NCI-H2196 treated with DMSO at 0.1 percent for 48 hours (cell line): ENCODE data around the gene CCDC85C.
A peak's percentile ranks its signal among the peaks of the same experiment; 100 is the strongest.

Experiments
- DNase-seq: peaks from one replicate; lab custom pipeline; 2025; ENCODE audit not compliant: unreplicated experiment; lab: John Stamatoyannopoulos, UW

CCDC85C gene

DNA sequence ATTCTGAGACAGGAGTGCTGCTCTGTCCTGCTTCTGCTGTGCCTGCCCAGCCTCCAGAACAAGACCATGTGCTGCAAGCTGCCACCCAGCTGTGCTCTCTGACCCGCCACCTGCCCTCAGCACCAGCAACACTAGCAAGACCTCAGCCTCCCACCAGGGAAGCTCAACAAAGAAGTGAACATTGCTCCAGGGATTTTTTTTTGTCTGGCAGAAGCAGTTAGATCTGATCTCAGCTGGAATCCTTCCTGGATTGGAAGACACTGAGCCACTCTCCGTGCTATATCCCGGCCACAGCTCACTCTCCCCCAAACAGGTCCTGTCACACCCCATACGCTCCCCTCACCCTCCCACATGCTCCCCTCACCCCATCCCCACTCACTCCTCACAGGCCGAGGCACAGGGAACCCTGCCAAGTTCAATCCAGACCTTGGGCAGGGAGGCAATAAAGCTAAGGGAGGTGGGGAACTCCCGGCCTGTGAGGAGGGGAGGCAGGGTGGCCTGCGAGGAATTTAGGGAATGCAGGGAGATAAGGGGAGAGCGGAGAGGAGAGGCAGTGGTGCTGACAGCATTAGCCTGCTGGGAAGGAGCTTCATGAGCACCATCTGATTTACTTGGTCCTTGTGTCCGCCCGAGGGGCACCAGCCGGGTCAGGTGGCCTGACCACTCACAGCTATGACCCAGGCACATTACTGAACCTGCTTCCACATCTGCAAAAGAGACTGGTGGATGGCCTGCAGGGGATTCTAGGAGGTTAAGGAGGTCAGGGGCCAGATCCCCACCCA is 29.7 kb downstream of the CCDC85C start:
- no peak for DNase-seq

DNA sequence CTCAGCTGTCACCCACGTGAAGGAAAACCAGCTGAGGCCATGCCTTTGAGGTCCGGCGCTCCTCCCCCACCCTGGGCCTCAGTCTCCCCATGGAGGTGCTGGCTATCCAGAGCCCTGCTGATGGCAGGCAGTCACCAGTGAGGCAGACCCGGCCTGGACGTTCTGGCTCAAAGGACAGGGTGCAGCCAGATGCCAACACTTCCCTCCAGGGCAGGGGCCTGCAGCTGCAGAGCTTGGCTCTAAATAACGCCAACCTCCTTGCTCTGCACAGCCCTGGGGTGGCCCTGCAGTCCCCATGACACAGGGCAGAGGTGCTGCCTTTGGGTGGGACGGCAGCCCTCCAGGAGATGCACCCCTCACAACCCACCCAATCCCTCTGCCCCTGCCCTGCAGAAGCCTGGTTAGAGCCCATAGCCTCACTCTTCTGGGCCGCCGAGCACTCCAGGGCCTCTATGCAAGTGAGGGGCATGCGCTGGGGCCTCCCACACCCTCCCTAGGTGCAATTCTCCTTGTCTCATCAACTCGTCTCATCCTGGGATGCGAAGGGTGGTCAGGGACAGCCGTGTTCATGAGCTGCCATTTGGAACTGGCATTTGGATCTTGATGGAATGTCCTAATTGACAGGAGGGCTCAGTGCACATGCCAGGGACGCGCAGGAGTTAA is 30.4 kb downstream of the CCDC85C start:
- no peak for DNase-seq

DNA sequence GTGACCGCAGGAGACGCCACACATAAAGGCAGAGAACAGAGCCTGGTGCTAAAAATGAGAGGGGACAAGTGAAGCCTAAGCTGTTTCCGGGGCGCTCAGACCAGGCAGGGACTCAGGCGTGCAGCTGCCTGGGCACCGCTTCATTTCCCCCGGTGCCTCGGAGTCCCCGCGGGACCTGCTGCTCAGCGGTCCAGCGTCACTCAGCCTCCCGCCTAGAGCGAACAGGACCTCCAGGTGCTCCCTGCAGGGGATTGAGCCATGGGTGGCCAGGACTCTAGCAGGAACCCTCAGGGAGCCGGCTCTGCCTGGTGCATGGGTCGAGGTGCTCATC is 31.0 kb downstream of the CCDC85C start:
- DNase-seq = no peak

DNA sequence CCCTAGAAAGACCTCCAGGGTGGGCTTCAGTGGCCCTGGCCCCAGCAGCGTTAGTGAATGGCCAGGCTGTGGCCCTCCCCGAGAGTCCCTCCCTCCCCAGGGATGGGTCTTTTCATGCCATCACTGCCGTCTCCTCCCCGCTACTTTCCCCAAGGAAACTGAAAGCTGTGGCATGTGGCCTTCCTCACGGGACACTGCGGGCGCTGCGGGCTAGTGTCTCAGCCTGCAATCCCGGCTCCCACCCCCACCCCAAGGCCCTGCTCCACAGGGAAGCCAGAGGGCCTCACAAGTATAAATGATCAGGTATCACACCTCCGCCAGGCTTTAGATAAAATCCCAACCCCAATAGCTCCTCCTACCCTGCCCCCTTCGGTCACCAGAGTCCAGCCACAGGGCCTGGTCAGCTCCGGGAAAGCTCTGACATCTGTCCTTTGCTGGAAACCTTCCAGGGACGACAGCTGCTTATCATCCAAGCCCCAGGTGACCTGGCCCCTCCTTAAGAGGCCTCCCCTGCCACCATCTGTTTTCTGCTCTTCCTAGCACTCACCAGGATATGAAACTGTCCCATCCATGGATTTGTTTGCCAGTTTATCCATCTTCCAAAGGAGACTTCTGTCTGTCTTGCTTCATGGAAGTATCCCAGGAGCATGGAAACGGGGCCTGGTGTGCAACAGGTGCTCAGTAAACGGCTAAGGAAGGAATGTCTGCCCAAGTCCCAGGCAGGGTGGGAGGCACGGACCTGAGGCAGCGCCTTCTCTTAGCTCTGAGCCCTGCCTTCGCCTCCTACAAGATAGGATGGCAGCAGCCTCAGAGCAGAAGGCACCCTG is 31.6 kb downstream of the CCDC85C start:
- no peak for DNase-seq

DNA sequence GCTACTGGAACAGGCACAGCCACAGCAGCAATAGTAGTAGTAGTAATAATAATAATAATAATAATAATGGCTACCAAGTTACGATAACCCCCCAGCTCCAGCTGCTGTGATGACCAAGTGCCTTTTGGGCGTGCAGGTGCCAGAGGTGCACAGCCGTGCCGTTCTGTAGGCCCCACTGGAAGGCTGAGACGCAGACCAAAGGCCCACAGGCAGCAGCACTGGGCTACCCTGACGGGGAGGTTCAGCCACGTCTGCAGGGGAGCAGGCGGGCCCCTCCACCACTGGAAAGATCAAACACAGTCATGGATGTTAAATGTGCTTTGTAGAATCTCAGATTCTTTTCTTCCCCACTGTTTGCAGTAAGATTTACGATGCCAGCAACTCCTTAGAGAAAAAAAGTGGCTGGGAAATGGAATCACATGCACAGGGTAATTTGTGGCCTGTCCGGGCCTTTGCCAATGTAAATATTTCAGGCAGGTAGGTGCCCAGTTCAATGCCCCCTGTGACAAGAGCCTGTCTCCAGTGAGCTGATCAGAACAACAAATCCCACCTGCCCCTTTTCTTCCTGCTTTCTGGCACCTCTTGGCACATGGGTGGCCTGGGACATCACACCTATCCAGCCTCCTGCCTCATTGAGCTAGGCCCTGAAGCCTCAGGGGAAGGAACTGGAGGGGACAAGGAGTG is 32.6 kb downstream of the CCDC85C start:
- DNase-seq = no peak

DNA sequence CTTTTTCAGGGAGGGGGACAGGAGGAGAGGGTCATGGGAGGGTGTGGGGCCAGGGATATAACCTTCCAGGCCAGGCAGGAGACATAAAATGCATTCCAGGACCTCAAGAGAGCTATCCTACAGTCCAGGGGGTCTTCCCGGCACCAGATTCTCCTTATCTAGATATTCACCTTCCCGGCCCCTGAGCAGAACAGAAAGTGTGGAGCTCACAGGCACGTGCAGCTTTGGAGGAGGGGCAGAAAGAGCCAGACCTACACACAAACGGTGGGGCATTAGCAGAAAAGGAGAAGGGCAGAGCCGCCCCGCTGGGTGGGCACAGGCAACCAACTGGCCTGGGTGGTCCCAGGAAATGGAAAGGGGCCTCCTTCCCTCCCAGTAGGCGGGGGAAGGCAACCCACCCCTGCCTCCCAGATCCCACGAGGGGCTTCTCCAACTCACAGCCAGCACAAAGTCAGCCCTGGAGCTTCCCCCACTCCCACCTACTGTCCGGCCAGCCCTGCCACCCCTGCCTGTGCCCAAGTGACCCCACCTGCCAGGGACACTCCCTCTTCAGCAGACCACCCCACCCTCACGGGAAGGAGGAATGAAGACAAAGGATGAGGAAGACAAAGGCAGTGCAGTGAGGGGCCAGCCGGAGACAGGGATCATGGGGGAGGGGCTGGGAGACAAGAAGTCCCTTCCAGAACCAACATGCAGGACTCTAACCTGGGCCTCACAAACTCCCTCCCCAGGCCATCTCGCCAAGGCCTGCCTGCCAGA is 33.3 kb downstream of the CCDC85C start:
- no peak for DNase-seq

DNA sequence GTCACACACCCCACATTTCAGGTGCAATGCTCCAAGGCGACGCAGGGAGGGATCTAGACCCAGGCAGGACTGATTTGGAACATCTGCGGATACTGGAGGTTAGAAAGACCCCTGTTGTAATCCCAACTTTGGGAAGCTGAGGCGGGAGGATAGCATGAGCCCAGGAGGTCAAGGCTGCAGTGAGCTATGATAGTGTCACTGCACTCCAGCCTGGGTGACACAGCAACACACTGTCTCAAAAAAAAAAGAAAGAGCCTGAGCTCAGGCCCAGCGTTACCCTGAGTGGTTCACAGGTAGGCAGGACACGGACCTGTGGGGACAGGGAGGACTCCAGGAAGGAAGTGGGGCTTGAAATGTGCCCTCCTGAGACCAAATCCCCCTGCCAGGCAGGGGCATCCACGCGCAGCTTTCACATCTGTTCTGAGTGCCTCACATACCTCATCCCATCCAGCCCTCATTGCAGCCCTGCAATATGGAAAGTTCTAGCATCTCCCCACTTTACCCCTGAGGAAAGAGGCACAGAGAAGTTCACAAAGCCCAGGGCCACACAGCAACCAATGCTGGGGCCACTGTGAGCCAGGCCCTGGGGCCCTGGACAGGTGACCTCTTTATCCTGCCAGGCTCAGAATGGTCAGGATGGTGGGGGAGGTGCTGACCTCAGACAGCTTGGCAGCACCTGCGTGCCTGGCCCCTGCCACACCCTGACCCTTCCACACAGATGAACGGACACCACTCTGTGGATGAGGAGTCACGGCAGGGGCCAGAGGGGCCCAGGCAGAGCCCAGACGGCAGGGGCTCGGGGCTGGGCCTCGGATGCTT is 34.1 kb downstream of the CCDC85C start:
- no peak for DNase-seq

DNA sequence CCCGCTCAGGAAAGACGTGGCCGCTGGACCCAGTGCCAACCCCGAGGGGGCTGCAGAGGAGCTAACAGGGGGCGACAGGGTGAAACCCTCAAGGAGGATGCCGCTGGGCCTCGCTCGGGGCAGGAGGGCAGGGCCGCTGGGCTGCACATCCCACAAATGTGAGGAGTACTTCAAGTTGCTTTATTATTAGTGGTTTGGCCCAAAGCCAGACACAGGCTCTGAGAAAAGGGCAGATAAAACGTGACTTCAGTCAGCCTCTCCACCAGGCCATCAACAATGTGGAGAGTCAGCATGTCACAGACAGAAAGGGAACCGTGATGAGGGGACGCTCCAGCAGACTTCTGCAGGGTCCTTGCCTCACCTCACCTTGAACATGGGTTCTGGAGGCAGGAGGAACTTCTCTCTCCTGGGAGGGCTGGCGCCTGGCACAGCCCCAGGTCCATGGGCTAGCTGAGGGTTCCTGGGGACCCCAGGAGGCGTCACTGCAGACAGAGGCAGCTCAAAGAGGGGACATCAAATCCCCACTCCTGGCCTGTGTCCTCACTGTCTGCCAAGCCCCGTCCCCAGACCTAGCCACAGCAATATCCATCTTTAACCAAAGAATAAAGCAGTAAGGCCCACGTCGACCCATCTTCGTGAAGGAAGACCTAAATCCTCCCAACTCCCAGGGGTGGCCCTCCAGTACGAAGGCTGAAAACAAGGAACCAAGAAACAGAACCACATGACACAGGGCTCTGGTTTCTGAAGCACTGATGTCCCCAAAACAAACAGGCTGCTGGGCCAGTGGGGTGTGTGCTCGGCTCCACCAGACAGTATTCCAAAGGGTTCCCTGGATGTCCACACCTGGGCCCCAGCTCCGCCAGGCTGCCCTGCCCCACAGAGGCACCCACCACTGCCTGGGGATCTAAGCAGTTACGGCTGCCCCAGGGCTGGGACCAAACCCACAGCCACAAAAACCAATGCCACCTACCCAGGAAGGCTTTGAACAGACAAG is 35.1 kb downstream of the CCDC85C start:
- no peak for DNase-seq

DNA sequence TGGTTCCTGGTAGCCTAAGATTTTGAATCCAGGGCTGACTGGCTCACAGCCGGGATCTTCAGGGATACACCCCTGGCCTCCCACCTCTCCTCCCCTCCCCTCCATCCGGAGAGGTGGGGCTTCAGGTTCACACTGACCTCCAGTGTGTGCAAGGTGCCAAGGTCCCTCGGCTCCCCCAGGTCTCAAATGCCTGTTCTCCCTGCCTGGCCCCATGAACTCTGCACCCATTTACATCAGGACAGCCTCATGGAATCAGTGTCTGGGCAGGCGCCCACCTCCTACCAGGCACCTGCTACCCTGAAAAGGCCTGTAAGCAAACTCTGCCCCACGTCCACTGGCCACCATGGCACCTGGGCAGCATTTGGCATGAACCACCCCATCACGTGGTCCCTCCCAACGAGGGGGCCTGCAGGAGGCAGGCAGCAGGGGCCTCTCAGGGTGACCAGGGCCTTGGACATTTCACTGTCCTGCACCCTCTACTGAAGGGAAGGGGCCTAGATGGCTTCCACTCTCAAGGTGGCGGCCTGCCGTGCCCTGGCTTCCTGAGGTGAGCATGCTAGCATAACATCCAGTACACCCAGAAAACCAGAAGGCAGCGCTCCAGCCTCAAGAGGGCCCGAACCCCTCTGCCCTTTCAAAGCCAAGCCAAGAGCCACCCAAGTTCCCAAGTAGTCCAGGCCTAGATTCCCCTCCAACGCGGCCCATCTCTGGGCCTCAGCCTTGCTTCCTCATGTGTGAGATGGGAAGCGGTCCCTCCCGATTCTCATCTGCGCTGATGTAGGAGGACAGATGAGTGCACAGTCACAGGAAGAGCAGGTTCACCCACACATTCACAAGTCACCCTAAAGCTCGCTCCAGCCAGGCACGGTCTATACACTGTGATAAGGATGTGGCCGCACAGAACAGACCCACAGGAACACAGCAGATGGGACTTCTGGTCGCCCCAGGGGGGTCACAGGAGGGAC is 37.3 kb downstream of the CCDC85C start:
- no peak for DNase-seq

DNA sequence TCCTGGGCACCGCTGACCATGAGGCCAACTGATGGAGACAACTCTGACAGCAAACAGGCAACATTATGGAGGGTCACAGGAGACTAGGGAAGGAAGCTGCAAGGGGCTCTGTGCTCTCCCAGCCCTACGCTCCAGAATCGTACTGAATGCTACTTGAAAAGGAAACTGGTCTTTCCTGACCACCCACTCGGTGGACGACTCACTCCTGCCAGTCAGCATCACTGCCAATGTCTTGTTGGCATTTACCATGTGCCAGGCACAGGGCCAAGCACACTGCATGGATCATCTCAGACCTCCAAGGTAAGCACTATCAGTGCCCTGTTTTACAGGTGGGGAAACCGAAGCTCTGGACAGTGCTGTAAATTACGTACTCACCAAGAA is 38.0 kb downstream of the CCDC85C start:
- DNase-seq = no peak

DNA sequence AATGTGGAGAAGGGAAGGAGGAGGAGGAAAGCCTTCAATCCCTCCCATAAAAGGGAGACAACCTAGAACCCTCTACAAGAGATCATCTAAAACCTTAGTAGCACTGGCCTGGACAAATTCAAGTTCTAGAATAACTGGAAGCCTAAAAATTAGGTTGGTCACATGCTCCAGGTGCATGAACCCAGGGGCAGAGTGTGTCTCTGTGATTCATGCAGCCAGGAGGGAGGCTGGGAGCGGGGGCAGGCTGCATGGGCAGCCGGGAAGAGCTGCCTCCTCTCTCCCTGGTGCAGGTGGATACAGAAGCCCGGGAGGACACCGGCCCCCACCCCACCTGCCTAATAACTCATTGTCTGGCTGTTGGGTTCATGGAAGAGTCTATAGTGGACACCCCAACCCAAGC is 38.6 kb downstream of the CCDC85C start:
- DNase-seq = no peak

DNA sequence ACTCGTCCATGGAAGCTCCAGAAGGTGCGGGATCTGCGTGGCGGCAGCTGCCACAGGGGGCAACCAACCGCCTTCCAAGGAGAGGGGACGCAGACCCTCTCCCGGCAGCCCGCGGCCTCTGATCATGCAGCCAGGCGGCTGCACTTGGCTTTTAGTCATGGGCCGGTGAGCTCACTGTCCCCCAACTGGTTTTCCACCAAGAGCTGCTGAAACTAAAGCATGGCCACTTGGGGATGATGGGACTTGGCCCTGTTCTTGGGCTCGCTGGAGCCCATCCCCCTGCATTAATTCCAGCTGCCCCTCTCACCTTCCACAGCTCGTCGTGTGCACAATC is 39.1 kb downstream of the CCDC85C start:
- no peak for DNase-seq

DNA sequence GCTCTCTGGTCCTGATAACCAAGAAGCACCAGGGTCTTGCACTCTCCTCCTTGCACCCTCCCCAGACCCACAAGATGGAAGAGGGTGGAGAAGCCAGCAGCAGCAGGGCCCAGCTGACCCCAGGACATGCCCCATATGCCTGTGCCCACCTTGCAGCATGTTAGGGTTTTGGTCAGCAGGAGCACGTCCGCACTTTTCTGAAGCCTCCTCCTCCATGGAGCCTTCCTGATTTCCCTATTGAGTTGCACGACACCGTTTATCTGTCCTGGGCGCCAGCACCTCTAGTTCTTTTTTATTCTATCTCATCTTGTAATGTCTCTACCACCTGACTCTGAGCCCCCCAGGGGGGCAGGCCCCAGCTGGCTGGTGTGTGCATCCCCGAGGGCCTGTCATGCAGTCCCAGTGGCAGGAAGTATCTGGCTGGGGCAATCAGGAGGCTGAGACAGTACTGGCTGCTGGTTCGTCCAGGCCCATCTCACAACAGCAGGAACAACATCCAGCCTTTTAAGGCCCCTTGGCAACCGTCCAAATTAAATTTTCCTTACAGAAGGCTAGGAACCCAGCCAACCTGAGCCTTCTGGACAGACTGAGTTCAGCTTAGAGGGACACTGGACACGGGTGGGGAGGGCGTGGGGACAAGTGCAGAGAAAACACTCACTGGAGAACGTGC is 39.6 kb downstream of the CCDC85C start:
- peak; percentile 54 for DNase-seq

DNA sequence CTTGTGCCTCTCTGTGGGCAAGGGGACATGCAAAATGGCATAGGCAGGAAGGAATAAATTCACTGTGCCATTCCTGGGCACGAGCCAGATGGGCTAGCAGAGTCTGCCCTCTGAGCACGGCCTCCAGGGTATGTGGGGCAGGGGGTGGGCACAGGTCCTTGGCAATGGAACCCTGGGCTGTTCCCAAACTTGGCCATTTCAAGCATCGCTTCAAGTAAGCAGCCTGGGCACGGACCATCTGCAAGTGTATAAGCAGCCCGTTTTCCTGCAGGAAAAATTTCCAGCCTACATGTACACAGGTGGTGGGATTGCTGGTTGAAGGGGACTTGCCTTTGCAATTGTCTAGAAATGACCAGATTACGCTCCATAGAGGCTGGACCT is 40.3 kb downstream of the CCDC85C start:
- DNase-seq = no peak

DNA sequence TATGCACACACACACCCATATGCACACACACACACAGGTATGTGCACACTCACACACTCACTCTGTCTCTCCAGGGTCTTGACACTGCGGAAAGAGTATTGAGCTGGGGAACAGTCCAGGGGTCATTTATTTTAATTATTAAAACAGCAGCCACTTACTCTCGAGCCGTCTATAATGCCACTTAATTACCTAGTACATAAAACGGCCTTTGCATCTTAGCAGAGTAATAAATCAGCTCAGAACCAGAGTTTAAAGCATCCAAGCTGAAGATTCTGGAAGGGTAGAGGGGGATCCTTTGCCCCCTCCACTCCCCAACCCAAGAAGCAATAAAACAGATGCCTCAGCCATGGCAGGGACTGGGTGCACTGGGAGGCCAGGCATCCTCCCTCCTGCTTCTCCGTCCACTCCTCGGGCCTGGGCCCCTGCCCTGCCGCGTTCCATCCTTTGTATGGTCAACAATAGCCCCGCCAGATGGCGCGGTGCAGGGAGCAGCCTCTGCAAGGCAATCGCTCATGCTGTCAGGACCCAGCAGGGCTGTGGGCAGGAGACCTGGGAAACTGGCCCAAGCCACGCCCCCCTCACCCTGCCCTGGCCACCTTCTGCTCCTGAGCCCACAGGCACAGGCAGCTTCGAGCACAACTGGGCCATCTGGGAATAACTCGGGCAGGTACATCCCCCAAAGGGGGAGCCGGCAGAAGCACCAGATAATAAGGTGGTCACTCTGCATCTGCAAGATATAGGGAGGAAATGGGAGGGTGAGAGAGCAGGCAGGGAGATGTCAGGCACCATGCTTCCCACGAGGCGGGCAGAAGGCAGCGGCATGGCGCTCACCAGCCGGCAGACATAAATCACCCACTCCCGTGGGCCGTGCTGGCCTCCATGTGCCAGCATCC is 40.9 kb downstream of the CCDC85C start:
- DNase-seq = peak; percentile 65

DNA sequence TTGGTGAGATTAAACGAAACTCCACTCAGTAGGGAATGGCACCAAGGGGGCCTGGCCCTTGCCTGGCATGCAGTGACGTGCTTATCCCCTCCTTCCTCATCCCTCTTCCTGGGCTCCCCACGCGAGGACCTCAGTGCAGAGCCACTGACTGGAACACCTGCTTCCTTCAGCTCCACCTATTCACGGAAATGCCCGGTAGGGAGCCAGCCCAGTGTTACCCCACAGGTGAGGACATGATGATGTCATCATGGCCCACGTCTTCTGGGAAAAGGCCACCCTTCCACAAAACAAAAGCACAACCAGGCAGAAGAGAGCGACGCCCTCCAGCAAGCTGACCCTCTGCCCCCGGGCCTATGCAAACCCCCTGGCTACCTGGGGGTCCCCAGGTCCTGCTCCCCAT is 42.1 kb downstream of the CCDC85C start:
- DNase-seq = no peak
